Neural cell (in vitro differentiated cells): Measurements from ENCODE around the gene NEBL.

Source experiments
- EZH2 ChIP-seq: fragments of 200-600, 300-800 bp; shearing (Covaris generic), sonication (generic); IDR thresholded peaks from 2 replicates; pipeline ENCODE4 v1.6.1; 2014; ENCODE audit warnings: antibody characterized with exemption, low read length, borderline replicate concordance, mild to moderate bottlenecking; ENCODE audit not compliant: insufficient read depth, poor library complexity, severe bottlenecking
- POLR2AphosphoS5 ChIP-seq: IDR thresholded peaks from 2 replicates; pipeline ENCODE4 v1.6.1; 2012
- REST ChIP-seq: IDR thresholded peaks from 2 replicates; pipeline ENCODE4 v1.6.1; 2012; ENCODE audit warnings: borderline replicate concordance
- TAF1 ChIP-seq: IDR thresholded peaks from 2 replicates; pipeline ENCODE4 v1.6.1; 2012; ENCODE audit warnings: low read depth
- TF ChIP-seq, protein P1 (sequence below): fragments of 450-650 bp; IDR thresholded peaks from 2 replicates; pipeline ENCODE4 v1.5.1; 2014; ENCODE audit warnings: antibody characterized with exemption, mild to moderate bottlenecking, moderate library complexity; ENCODE audit not compliant: poor library complexity, severe bottlenecking

- TF ChIP-seq, protein P1, sequence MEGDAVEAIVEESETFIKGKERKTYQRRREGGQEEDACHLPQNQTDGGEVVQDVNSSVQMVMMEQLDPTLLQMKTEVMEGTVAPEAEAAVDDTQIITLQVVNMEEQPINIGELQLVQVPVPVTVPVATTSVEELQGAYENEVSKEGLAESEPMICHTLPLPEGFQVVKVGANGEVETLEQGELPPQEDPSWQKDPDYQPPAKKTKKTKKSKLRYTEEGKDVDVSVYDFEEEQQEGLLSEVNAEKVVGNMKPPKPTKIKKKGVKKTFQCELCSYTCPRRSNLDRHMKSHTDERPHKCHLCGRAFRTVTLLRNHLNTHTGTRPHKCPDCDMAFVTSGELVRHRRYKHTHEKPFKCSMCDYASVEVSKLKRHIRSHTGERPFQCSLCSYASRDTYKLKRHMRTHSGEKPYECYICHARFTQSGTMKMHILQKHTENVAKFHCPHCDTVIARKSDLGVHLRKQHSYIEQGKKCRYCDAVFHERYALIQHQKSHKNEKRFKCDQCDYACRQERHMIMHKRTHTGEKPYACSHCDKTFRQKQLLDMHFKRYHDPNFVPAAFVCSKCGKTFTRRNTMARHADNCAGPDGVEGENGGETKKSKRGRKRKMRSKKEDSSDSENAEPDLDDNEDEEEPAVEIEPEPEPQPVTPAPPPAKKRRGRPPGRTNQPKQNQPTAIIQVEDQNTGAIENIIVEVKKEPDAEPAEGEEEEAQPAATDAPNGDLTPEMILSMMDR, result no peak
- TF ChIP-seq POLR2AphosphoS5 (no peak), EZH2 (no peak), REST (no peak), TAF1 (no peak)
Measured at GRCh38 chr10:20890009-20890408, 7.1 kb downstream of the NEBL start.
